Tibial nerve (tissue), 3 donors: ENCODE data around the gene FAHD1.

ENCODE experiments used
- POLR2A ChIP-seq, 2 donors: fragments of 450-650 bp; IDR thresholded peaks; one replicate each; pipeline ENCODE4 v1.6.1; 2017; ENCODE audit warnings: antibody characterized with exemption in 2 of 2, mild to moderate bottlenecking in 2 of 2, moderate library complexity in 2 of 2
- TF ChIP-seq, protein P1 (sequence below), 5 experiments: fragments of 200-600 bp in 3 of 5; fragments of 450-650 bp in 2 of 5; sonication (generic) in 3 of 5; IDR thresholded peaks; one replicate each; pipeline ENCODE4 v1.5.1; 2016 to 2019; ENCODE audit warnings: antibody characterized with exemption in 5 of 5, mild to moderate bottlenecking in 3 of 5, moderate library complexity in 2 of 5

GRCh38 chr16:1877804-1878203 lies 50.8 kb downstream of the FAHD1 start:
- TF ChIP-seq, protein P1, sequence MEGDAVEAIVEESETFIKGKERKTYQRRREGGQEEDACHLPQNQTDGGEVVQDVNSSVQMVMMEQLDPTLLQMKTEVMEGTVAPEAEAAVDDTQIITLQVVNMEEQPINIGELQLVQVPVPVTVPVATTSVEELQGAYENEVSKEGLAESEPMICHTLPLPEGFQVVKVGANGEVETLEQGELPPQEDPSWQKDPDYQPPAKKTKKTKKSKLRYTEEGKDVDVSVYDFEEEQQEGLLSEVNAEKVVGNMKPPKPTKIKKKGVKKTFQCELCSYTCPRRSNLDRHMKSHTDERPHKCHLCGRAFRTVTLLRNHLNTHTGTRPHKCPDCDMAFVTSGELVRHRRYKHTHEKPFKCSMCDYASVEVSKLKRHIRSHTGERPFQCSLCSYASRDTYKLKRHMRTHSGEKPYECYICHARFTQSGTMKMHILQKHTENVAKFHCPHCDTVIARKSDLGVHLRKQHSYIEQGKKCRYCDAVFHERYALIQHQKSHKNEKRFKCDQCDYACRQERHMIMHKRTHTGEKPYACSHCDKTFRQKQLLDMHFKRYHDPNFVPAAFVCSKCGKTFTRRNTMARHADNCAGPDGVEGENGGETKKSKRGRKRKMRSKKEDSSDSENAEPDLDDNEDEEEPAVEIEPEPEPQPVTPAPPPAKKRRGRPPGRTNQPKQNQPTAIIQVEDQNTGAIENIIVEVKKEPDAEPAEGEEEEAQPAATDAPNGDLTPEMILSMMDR (IDR thresholded peaks at IDR 0.05): no peak
- no peak for TF ChIP-seq POLR2A (IDR thresholded peaks at IDR 0.05)
